ENCODE data around the gene OSBP2. TPM values are rescaled to one million over a fixed set of nuclear protein-coding genes. Genes with fewer than 3 reads are reported as not detected.

The OSBP2 gene
- total RNA-seq, 2 donors from 2014 or later, result 2.1 to 2.6 TPM

- intact Hi-C loops (cut with DNase I), result no loop called here
- DNase-seq (ENCODE audit: low spot score), result peak; percentile 71
Observed at GRCh38 chr22:30870451-30871345, 176.0 kb downstream of the OSBP2 start.

GRCh38 chr22:30871391-30872284, 177.0 kb downstream of the OSBP2 start:
- peak; percentile 69 for DNase-seq (ENCODE audit: low spot score)
- intact Hi-C loops (cut with DNase I), result no loop called here

GRCh38 chr22:30872285-30873041, 177.8 kb downstream of the OSBP2 start:
- peak; percentile 79 for DNase-seq (ENCODE audit: low spot score)
- intact Hi-C loops (cut with DNase I), result no loop called here

- intact Hi-C loops (cut with DNase I), result no loop called here
Observed at GRCh38 chr22:30873086-30873650, 178.5 kb downstream of the OSBP2 start.

GRCh38 chr22:30873661-30874060, 179.0 kb downstream of the OSBP2 start:
- intact Hi-C loops (cut with DNase I), result no loop called here
- DNase-seq (ENCODE audit: low spot score), result peak; percentile 30

More at GRCh38 chr22:30873086-30873650, 178.5 kb downstream of the OSBP2 start:
- peak; percentile 53 for DNase-seq (ENCODE audit: low spot score)

GRCh38 chr22:30874431-30875370, 180.0 kb downstream of the OSBP2 start:
- intact Hi-C loops (cut with DNase I), result no loop called here
- DNase-seq (ENCODE audit: low spot score), result peak; percentile 70

- peak; percentile 78 for DNase-seq (ENCODE audit: low spot score)
- intact Hi-C loops (cut with DNase I), result no loop called here
Observed at GRCh38 chr22:30875481-30876215, 181.0 kb downstream of the OSBP2 start.

- intact Hi-C loops (cut with DNase I), result no loop called here
- DNase-seq (ENCODE audit: low spot score), result peak; percentile 49
Observed at GRCh38 chr22:30876221-30876751, 181.6 kb downstream of the OSBP2 start.

- intact Hi-C loops (cut with DNase I), result no loop called here
- peak; percentile 75 for DNase-seq (ENCODE audit: low spot score)
Observed at GRCh38 chr22:30876915-30877553, 182.4 kb downstream of the OSBP2 start.

GRCh38 chr22:30877662-30878515, 183.2 kb downstream of the OSBP2 start:
- intact Hi-C loops (cut with DNase I), result no loop called here
- peak; percentile 67 for DNase-seq (ENCODE audit: low spot score)

- no peak for DNase-seq (ENCODE audit: low spot score)
- intact Hi-C loops (cut with DNase I), result no loop called here
Observed at GRCh38 chr22:30878516-30879414, 184.1 kb downstream of the OSBP2 start.

GRCh38 chr22:30879415-30879797, 184.7 kb downstream of the OSBP2 start:
- DNase-seq (ENCODE audit: low spot score), result peak; percentile 64
- intact Hi-C loops (cut with DNase I), result no loop called here

- no peak for DNase-seq (ENCODE audit: low spot score)
Observed at GRCh38 chr22:30880181-30880601, 185.5 kb downstream of the OSBP2 start.

GRCh38 chr22:30880847-30881246, 186.2 kb downstream of the OSBP2 start:
- peak; percentile 68 for DNase-seq (ENCODE audit: low spot score)
- intact Hi-C loops (cut with DNase I), result no loop called here

More at GRCh38 chr22:30880181-30880601, 185.5 kb downstream of the OSBP2 start:
- intact Hi-C loops (cut with DNase I), result no loop called here
